ENCODE measurements around the gene PRPS1. TPM values are rescaled to one million over a fixed set of nuclear protein-coding genes. Genes with fewer than 3 reads are reported as not detected.
"Not testable (repeated sequence)": the region's sequence is repeated elsewhere in the genome, so short reads cannot be mapped to it uniquely, and the experiment has no call there.

PRPS1 gene
- total RNA-seq, 2 experiments from 2014 or later: 123 to 125 TPM

GRCh38 chrX:107628662-107629539 lies 591 bp downstream of the PRPS1 start:
- ChIA-PET CTCF (interaction anchor here (0.5 kb wide), 1 partner anchor 91 kb away, joined by 3 read pairs; no protein-coding TSS in a partner anchor), POLR2A (interaction anchor here (0.8 to 2.0 kb wide), 11 partner anchors 27 to 463 kb away, joined by 3 to 16 read pairs (median 5); partner anchors contain the start of genes ATG4A, PSMD10 and TSC22D3)

- ChIA-PET CTCF (no interaction called here), POLR2A (interaction anchor here (0.9 to 2.0 kb wide), 5 partner anchors 29 to 462 kb away, joined by 4 to 16 read pairs (median 11); partner anchors contain the start of genes ATG4A, PSMD10 and TSC22D3)
Observed at GRCh38 chrX:107629540-107629909, 1.2 kb downstream of the PRPS1 start.

DNA sequence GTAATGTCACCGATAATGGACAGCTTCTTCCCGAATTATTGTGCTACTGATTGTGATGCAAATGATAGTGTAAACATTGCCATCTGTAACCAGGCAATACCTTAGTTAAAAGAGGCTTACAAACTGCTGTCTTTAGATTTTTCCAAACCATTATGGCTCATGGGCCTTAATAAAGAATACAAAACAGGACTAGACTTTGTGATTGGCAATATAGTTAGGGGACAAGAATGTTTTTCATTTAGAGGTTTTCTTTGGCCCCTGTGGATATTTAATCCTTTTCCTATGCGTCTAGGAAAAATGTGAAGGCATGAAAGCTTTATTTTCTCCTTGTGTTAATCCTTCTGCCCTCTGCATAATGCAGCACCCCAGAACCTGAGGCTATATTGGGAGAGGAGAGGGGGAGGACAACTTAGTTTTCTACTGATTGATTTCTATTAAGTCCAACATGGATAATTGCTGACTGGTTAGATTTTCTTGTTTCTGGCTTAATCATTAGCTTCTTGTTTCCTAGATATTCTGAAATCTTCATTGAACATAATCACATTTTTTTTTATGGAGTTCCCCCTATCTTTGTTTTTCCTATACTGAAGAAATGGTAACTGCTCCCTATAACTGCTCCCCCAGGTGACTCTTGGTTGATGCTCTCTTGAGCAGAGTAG lies 1.9 kb downstream of the PRPS1 start:
- ChIA-PET POLR2A (no interaction called here), CTCF (interaction anchor here (0.7 kb wide), 1 partner anchor 283 kb away, joined by 3 read pairs; no protein-coding TSS in a partner anchor)

- CTCF ChIA-PET: no interaction called here
- POLR2A ChIA-PET: interaction anchor here (0.5 kb wide), 1 partner anchor 12 kb away, joined by 3 read pairs; no protein-coding TSS in a partner anchor
Observed at GRCh38 chrX:107632346-107632745, 4.0 kb downstream of the PRPS1 start.

DNA sequence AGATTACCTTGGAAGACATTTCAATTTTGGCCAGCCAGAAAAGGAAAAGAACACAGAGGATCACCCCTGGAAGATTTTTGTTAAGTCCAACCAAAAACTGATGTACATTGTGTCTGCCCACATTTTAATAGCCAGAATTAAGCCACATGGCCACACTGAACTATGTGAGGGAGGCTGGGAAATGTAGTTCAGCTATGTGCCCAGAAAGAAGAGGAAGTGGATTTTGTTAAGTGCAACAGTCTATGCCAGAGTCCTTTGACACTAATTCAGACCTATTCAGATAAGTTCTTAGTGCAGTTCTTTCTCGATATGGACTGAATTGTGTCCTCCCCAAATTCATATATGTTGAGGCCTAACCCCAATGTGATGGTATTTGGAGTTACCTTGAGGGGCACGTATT lies 18.4 kb downstream of the PRPS1 start:
- POLR2A ChIA-PET: no interaction called here
- CTCF ChIA-PET: no interaction called here

- ChIA-PET CTCF (no interaction called here), POLR2A (no interaction called here)
Observed at GRCh38 chrX:107648332-107648731, 20.0 kb downstream of the PRPS1 start.

- CTCF ChIA-PET: interaction anchor here (0.6 to 1.5 kb wide), 4 partner anchors 18 to 239 kb away, joined by 3 to 4 read pairs (median 3); partner anchors contain the start of gene NCBP2L
- POLR2A ChIA-PET: interaction anchor here (1.1 kb wide), 1 partner anchor 62 kb away, joined by 4 read pairs; no protein-coding TSS in a partner anchor
Observed at GRCh38 chrX:107654566-107654871, 26.2 kb downstream of the PRPS1 start.

GRCh38 chrX:107654872-107655761 lies 26.8 kb downstream of the PRPS1 start:
- CTCF ChIA-PET: interaction anchor here (0.6 to 1.5 kb wide), 7 partner anchors 18 to 239 kb away, joined by 3 to 4 read pairs (median 3); partner anchors contain the start of gene NCBP2L
- POLR2A ChIA-PET: interaction anchor here (1.1 kb wide), 1 partner anchor 61 kb away, joined by 4 read pairs; no protein-coding TSS in a partner anchor

DNA sequence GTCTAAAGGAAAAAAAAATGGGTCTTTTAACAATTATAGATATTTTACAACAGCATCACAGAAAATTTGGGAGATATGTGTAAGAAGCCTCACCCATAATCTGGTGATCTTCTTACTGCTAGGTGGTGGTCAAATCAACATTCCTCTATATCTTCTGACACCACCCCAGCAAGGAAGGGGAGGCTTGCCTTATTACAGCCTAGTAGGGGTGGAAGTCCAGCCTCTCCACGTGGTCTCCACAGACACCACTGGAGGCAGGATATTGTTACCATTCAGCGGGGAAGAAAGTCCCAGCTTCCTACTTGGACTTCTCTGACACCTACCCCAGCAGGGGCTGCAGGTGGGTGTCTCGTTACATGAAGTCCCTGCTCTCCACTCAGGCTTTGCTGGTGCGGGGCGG lies 28.7 kb downstream of the PRPS1 start:
- POLR2A ChIA-PET: interaction anchor here (0.9 kb wide), 1 partner anchor 118 kb away, joined by 3 read pairs; the partner anchor contains the start of gene TSC22D3
- CTCF ChIA-PET: no interaction called here

DNA sequence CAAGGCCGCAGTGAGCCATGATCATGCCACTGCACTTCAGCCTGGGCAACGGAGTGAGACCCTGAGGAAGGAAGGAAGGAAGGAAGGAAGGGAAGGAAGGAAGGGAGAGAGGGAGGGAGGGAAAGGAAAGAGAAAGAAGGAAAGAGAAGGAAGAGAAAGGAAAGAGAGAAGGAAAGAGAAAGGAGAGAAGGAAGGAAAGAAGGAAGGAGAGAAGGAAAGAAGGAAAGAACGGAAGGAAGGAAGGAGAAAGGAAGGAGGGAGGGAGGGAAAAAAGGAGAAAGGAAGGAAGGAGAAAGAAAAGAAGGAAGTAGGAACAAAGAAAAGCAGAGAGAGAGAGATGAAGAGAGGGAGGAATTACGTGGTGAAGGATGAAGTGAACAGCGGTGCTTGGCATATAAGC lies 30.4 kb downstream of the PRPS1 start:
- ChIA-PET POLR2A (interaction anchor here (1.3 kb wide), 1 partner anchor 30 kb away, joined by 12 read pairs; no protein-coding TSS in a partner anchor), CTCF (interaction anchor here (1.1 to 2.9 kb wide), 6 partner anchors 14 to 236 kb away, joined by 3 to 17 read pairs (median 4); partner anchors contain the start of genes NCBP2L and TSC22D3)

DNA sequence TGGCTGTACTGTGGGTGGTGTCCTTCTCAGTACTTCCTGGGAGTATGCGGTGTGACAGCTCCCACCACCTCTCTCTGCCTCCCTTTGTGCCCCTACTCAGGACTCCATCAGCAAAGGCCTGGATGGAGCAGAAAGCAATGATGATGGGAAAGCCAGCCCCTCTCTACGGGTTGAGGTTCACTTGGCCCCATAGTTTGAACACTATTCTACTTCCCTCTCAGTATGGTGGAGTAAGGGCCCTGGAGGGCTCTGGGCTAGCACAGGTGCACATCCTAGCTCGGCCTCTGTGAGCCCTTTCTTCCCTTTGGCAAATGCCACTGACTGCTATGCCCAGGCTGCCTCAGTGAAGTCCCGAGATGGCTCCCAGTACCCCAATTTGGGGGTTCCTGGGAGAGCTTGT lies 31.0 kb downstream of the PRPS1 start:
- ChIA-PET POLR2A (interaction anchor here (1.3 kb wide), 1 partner anchor 116 kb away, joined by 3 read pairs; the partner anchor contains the start of gene TSC22D3), CTCF (interaction anchor here (1.1 to 2.9 kb wide), 6 partner anchors 13 to 235 kb away, joined by 3 to 17 read pairs (median 4); partner anchors contain the start of genes NCBP2L and TSC22D3)

DNA sequence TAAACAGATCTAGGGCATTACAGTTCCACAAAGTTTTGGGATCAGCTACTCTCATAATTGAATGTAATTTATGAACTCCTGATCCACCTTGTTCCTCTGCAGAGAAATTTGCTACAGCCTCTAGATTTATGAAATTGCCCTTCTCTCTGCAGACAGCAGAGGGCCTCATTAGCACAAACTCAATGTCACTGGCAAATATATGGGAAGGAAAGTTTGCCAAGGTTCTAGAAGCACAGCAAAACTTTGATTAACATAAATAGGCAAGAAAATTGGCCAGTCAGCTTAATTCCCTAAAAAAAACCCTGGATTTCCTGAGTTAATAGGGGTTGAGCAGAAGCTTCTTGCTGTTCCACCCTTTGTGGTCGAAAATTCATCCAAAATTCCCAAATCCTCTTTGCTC lies 31.5 kb downstream of the PRPS1 start:
- ChIA-PET POLR2A (interaction anchor here (1.3 kb wide), 1 partner anchor 116 kb away, joined by 3 read pairs; the partner anchor contains the start of gene TSC22D3), CTCF (interaction anchor here (1.1 to 2.9 kb wide), 5 partner anchors 13 to 234 kb away, joined by 3 to 17 read pairs (median 5); partner anchors contain the start of gene NCBP2L)

DNA sequence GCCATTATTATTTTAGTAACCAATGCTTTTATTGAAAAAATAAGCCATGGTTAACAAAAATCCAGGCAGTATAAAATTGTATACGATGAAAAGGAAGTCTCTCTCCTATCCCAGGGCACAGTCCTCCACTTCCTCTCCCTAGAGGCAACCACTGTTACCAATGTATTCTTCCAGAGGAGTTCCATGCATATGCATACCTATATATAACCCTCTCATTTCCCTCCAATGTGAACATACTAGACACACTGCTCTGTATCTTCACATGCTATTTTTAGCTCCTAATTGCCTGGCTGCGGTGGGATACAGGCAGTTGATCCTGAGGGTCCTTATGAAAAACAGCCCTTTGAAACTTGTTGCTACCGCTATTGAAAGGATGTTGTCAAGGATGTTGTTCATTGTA lies 33.8 kb downstream of the PRPS1 start:
- ChIA-PET CTCF (interaction anchor here (1.4 kb wide), 1 partner anchor 10 kb away, joined by 3 read pairs; no protein-coding TSS in a partner anchor), POLR2A (interaction anchor here (0.8 kb wide), 1 partner anchor 114 kb away, joined by 3 read pairs; the partner anchor contains the start of gene TSC22D3)

DNA sequence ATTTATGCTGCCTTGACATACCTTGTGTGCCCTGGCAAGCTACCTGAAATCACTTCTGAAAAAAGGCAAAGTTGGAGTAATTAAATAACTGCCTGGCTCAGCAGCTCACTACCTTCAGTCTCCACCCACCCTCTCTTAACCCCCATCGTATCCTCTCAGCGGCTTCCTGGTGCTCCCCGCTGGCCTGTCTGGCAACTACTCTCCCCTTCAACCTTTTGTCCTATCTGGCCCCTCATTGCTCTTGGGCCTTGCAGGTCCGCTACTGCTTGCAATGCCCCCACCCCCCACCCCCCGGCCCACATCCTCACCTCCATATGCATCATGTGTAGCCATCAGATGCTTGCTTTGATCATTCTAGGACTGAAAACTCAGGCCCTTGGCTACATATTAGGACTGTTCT lies 34.5 kb downstream of the PRPS1 start:
- ChIA-PET POLR2A (no interaction called here), CTCF (interaction anchor here (1.4 to 3.3 kb wide), 2 partner anchors 9 to 114 kb away, joined by 3 to 17 read pairs; partner anchors contain the start of gene NCBP2L)

GRCh38 chrX:107666931-107667330 lies 38.6 kb downstream of the PRPS1 start:
- POLR2A ChIA-PET: no interaction called here
- CTCF ChIA-PET: no interaction called here

DNA sequence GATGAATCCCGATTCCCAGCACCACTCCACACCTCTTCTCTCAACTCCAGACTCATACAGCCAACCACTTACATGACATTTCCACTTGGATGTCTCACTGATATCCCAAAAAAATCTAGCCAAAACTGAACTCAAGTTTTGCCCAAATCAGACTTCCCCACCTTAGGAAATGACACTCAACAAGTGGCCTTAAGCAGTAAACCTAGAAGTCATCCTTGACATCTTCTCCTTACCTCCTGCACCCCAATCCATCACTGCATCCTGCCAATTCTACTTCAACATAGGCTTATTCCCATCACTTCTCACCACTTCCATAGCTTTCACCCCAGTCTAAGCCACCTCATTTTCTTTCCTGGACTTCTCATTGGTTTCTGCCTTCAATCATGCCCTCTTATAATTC lies 39.1 kb downstream of the PRPS1 start:
- CTCF ChIA-PET: interaction anchor here (1.1 kb wide), 1 partner anchor 110 kb away, joined by 3 read pairs; the partner anchor contains the start of gene NCBP2L
- POLR2A ChIA-PET: no interaction called here

DNA sequence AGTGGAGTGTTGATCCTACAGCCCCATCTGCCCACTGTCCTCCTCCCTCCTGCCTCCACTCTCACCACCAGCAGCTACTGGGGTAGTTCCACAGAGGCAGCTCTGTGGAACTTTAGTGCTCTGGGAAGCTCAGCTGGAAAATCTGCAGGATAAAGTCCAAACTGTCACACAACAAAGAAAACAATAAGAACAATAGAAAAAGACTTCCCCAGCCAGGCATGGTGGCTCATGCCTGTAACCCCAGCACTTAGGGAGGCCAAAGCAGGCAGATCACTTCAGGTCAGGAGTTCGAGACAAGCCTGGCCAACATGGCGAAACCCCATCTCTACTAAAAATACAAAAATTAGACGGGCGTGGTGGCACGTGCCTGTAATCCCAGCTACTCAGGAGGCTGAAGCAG lies 40.4 kb downstream of the PRPS1 start:
- POLR2A ChIA-PET: not testable (repeated sequence)
- CTCF ChIA-PET: interaction anchor here (1.1 to 7.1 kb wide), 2 partner anchors 47 to 108 kb away, joined by 3 to 106 read pairs; partner anchors contain the start of gene NCBP2L

DNA sequence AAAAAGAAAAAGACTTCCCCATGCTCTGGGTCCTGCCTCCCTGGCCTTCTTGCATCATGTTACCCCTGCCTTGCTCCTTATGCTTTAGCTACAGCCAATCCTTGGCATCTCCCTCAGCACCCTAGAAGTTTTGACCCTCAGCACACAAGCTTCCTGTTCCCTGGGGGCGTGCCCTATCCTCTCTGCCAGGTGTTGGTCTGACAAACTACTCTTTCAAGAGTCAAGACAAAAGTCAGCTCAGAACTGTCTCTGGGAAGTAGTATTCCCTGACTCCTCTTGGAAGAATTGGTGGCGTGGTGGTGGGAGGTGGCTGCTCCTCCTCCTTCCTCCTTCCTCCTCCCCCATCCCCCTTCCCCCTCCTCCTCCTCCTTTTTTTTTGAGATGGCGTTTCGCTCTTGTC lies 41.0 kb downstream of the PRPS1 start:
- CTCF ChIA-PET: interaction anchor here (0.7 to 7.1 kb wide), 2 partner anchors 47 to 106 kb away, joined by 3 to 106 read pairs; no protein-coding TSS in a partner anchor

More for the DNA sequence above, 41.0 kb downstream of the PRPS1 start:
- POLR2A ChIA-PET: interaction anchor here (0.7 kb wide), 1 partner anchor 214 kb away, joined by 4 read pairs; no protein-coding TSS in a partner anchor

Data from activated CD8-positive, alpha-beta memory T cell treated with anti-CD3 and anti-CD28 coated beads for 36 hours (primary cell).